ENCODE results near the gene C2orf92. TPM values are rescaled to one million over a fixed set of nuclear protein-coding genes. Genes with fewer than 3 reads are reported as not detected.
"Not testable (repeated sequence)": the region's sequence is repeated elsewhere in the genome, so short reads cannot be mapped to it uniquely, and the experiment has no call there.

Gene C2orf92
- total RNA-seq, 1 donor from 2014 or later: 1.3 TPM

GRCh38 chr2:97670471-97670870 is 958 bp downstream of the C2orf92 start:
- H3K4me3 ChIP-seq (ENCODE audit: low read depth, low read length): no peak overlapping the region
- TF ChIP-seq, protein P1, sequence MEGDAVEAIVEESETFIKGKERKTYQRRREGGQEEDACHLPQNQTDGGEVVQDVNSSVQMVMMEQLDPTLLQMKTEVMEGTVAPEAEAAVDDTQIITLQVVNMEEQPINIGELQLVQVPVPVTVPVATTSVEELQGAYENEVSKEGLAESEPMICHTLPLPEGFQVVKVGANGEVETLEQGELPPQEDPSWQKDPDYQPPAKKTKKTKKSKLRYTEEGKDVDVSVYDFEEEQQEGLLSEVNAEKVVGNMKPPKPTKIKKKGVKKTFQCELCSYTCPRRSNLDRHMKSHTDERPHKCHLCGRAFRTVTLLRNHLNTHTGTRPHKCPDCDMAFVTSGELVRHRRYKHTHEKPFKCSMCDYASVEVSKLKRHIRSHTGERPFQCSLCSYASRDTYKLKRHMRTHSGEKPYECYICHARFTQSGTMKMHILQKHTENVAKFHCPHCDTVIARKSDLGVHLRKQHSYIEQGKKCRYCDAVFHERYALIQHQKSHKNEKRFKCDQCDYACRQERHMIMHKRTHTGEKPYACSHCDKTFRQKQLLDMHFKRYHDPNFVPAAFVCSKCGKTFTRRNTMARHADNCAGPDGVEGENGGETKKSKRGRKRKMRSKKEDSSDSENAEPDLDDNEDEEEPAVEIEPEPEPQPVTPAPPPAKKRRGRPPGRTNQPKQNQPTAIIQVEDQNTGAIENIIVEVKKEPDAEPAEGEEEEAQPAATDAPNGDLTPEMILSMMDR (conservative IDR thresholded peaks at IDR 0.05; ENCODE audit: low read depth, low read length): no peak
- no peak for DNase-seq (ENCODE audit: low read depth)

GRCh38 chr2:97671526-97671925 is 2.0 kb downstream of the C2orf92 start:
- H3K4me3 ChIP-seq (ENCODE audit: low read depth, low read length): no peak overlapping the region
- TF ChIP-seq, protein P1 (conservative IDR thresholded peaks at IDR 0.05; ENCODE audit: low read depth, low read length): no peak
- DNase-seq (ENCODE audit: low read depth): no peak

GRCh38 chr2:97672606-97673140 is 3.2 kb downstream of the C2orf92 start:
- DNase-seq (ENCODE audit: low read depth); H3K4me3 ChIP-seq (ENCODE audit: low read depth, low read length): not testable (repeated sequence)

DNA sequence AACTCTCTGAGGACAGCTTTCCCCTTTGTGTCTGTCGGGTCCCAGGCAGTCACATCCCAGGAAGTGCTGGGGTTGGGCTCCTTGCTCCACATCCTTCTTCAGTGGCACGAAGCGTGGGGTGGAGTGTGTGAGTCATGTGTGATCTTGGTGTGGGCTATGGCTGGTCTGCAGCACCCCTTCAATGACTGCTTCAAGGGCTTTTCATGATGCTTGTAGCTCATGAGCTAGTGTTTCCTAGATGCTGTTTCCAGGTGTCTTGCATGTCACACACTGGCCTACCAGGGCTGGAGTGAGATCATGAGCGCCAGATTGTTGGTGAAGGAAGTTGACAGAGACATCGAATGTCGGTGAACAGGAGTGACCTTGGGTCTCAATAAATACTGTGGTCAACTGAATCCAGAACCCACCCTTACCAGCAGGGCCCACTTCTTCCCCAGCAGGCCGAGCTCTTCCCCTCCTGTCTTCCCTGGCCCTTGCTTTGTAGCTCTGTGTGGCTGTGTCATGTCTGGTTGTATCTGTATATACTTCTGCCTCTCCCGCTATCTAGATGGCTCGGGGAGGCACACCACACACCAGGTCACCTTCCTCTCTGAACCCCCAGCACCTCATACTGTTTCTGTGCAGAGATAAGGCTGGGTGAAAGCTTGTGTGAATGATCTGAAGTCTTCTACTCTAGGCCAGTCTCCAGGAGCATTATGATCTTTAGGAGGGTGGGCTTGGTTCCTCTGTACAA is 3.8 kb downstream of the C2orf92 start:
- DNase-seq (ENCODE audit: low read depth): no peak
- TF ChIP-seq, protein P1 (conservative IDR thresholded peaks at IDR 0.05; ENCODE audit: low read depth, low read length): no peak
- no peak overlapping the region for H3K4me3 ChIP-seq (ENCODE audit: low read depth, low read length)

GRCh38 chr2:97673915-97674283 is 4.4 kb downstream of the C2orf92 start:
- no peak for DNase-seq (ENCODE audit: low read depth)
- no peak overlapping the region for H3K4me3 ChIP-seq (ENCODE audit: low read depth, low read length)
- TF ChIP-seq, protein P1 (conservative IDR thresholded peaks at IDR 0.05; ENCODE audit: low read depth, low read length): no peak

GRCh38 chr2:97675430-97676113 is 6.1 kb downstream of the C2orf92 start:
- no peak for DNase-seq (ENCODE audit: low read depth)
- TF ChIP-seq, protein P1 (conservative IDR thresholded peaks at IDR 0.05; ENCODE audit: low read depth, low read length): no peak
- H3K4me3 ChIP-seq (ENCODE audit: low read depth, low read length): no peak overlapping the region

DNA sequence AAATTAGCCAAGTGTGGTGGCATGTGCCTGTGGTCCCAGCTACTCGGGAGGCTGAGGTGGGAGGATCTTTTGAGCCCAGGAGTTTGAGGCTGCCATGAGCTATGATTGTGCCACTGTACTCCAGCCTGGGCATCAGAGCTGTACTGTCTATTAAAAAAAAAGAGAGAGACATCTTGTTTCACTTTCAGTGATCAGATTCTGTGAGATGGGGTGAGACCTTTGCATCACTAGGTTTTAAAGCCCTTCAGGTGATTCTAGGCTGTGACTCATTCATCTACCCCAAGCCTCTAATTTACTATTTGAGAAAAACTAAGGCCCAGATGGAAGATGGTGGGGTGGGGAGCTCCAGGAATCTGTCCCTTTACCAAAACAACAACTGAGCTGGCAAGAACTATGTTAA is 7.1 kb downstream of the C2orf92 start:
- no peak for DNase-seq (ENCODE audit: low read depth)
- no peak overlapping the region for H3K4me3 ChIP-seq (ENCODE audit: low read depth, low read length)
- TF ChIP-seq, protein P1 (conservative IDR thresholded peaks at IDR 0.05; ENCODE audit: low read depth, low read length): no peak

Data from epithelial cell of proximal tubule (primary cell).